IMR-90 (cell line): ENCODE measurements around the gene OGFR.

Experiments used
- CEBPB ChIP-seq: IDR thresholded peaks from 2 replicates; pipeline ENCODE4 v1.6.1; 2012; ENCODE audit warnings: low read depth, low read length, improper control_type of control experiment
- RAD21 ChIP-seq: IDR thresholded peaks from 2 replicates; pipeline ENCODE4 v1.6.1; 2012; ENCODE audit warnings: low read length, improper control_type of control experiment
- TF ChIP-seq, protein P1 (sequence below): conservative IDR thresholded peaks from 2 replicates; pipeline ENCODE4 v1.5.1; 2012; ENCODE audit warnings: mild to moderate bottlenecking, low read depth, low read length, improper control_type of control experiment

DNA sequence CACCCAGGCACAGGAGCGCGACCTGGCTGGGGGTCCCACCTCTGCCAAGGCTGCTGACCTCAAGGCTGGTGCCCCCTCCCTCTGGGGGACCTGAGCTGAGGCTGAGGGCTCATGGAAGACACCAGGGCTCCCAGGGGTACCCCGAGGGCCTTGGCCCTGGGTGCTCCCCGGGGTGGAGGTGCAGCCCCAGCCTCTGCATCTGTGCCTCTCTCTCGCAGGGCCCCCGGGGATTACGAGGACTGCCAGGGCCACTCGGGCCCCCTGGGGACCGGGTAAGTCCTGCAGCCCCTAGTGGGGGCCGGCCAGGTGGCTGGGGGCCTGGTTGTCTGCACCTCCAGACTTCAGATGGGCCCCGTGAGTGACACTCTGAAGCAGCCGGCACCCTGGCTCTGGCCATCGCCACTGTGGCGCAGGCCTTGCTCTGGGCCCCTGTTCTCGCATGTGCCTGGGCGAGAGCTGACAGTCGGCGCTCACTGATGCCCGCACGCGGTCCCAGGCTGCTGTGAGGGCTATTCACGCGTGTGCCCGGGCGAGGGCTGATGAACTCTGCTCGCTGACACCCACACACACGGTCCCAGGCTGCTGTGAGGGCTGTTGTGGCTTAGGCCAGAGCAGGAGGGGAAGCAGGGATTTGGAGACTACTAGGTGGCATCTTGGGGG is 21.5 kb downstream of the OGFR start:
- TF ChIP-seq, protein P1, sequence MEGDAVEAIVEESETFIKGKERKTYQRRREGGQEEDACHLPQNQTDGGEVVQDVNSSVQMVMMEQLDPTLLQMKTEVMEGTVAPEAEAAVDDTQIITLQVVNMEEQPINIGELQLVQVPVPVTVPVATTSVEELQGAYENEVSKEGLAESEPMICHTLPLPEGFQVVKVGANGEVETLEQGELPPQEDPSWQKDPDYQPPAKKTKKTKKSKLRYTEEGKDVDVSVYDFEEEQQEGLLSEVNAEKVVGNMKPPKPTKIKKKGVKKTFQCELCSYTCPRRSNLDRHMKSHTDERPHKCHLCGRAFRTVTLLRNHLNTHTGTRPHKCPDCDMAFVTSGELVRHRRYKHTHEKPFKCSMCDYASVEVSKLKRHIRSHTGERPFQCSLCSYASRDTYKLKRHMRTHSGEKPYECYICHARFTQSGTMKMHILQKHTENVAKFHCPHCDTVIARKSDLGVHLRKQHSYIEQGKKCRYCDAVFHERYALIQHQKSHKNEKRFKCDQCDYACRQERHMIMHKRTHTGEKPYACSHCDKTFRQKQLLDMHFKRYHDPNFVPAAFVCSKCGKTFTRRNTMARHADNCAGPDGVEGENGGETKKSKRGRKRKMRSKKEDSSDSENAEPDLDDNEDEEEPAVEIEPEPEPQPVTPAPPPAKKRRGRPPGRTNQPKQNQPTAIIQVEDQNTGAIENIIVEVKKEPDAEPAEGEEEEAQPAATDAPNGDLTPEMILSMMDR: no peak
- TF ChIP-seq RAD21: no peak
- no peak for TF ChIP-seq CEBPB
